Measurements from ENCODE around the gene BIN2. TPM values are rescaled to one million over a fixed set of nuclear protein-coding genes. Genes with fewer than 3 reads are reported as not detected.
A peak's percentile ranks its signal among the peaks of the same experiment; 100 is the strongest.
"Not testable (repeated sequence)": the region's sequence is repeated elsewhere in the genome, so short reads cannot be mapped to it uniquely, and the experiment has no call there.

Gene BIN2
- total RNA-seq, 2 experiments from 2014 or later: 0.88 to 14.7 TPM

GRCh38 chr12:51318846-51319599 lies 5.0 kb downstream of the BIN2 start:
- Histone ChIP-seq H4K20me1 (ENCODE audit: insufficient read depth, low read length) (no peaks in the 10 kb centered on the region), H3K79me2 (ENCODE audit: insufficient read depth, low read depth, low read length) (no peaks in the 10 kb centered on the region), H3K36me3 (ENCODE audit: insufficient read depth, low read length) (no peaks in the 10 kb centered on the region), H3K27ac (ENCODE audit: low read depth, low read length, poor library complexity, severe bottlenecking) (peak overlapping the region; percentile 9), H3K4me3 (ENCODE audit: low read depth, low read length, poor library complexity, severe bottlenecking) (peak overlapping the region; percentile 7), H3K4me1 (ENCODE audit: insufficient read depth, low read length, poor library complexity, severe bottlenecking) (peaks cover 57% of the 10 kb centered on the region), H2AFZ (ENCODE audit: low read length) (peak overlapping the region; percentile 19; the same call in 1 of the 2 replicates), H3K9me2 (ENCODE audit: insufficient read depth, low read length) (no peaks in the 10 kb centered on the region), H3K4me2 (ENCODE audit: low read length) (peak overlapping the region; percentile 48), H3K9me3 (ENCODE audit: low read length) (no peaks in the 10 kb centered on the region)
- intact Hi-C loops (cut with micrococcal nuclease; ENCODE audit: unreplicated experiment): no loop called here
- POLR2A ChIA-PET: interaction anchor here (0.6 to 2.2 kb wide), 8 partner anchors 13 to 217 kb away, joined by 3 to 5 read pairs (median 4); partner anchors contain the start of gene DAZAP2
- BruUV-seq (replicated peaks): no TSS peak
- peak; percentile 41 for DNase-seq (ENCODE audit: low spot score)
- CTCF ChIA-PET (ENCODE audit: unreplicated experiment): interaction anchor here (1.1 kb wide), 1 partner anchor 21 kb away, joined by 3 read pairs; no protein-coding TSS in a partner anchor
- TF ChIP-seq EZH2phosphoT487 (IDR thresholded peaks at IDR 0.05; ENCODE audit: borderline replicate concordance, low read depth, low read length) (no peak), CTCF (conservative IDR thresholded peaks at IDR 0.05; ENCODE audit: low read length) (no peak)

- intact Hi-C loops (cut with micrococcal nuclease; ENCODE audit: unreplicated experiment); H3K79me2 ChIP-seq (ENCODE audit: insufficient read depth, low read depth, low read length); H3K36me3 ChIP-seq (ENCODE audit: insufficient read depth, low read length); H3K27ac ChIP-seq (ENCODE audit: low read depth, low read length, poor library complexity, severe bottlenecking); BruUV-seq (replicated peaks); H3K9me3 ChIP-seq (ENCODE audit: low read length); H4K20me1 ChIP-seq (ENCODE audit: insufficient read depth, low read length); H3K4me3 ChIP-seq (ENCODE audit: low read depth, low read length, poor library complexity, severe bottlenecking); DNase-seq (ENCODE audit: low spot score); H3K9me2 ChIP-seq (ENCODE audit: insufficient read depth, low read length): not testable (repeated sequence)
- peak overlapping the region; percentile 19; the same call in 1 of the 2 replicates for H2AFZ ChIP-seq (ENCODE audit: low read length)
- ChIA-PET CTCF (ENCODE audit: unreplicated experiment) (interaction anchor here (1.1 kb wide), 1 partner anchor 22 kb away, joined by 3 read pairs; no protein-coding TSS in a partner anchor), POLR2A (interaction anchor here (0.6 to 2.2 kb wide), 7 partner anchors 12 to 703 kb away, joined by 3 to 5 read pairs (median 4); partner anchors contain the start of gene DAZAP2)
- H3K4me1 ChIP-seq (ENCODE audit: insufficient read depth, low read length, poor library complexity, severe bottlenecking): peaks cover 49% of the 10 kb centered on the region
- H3K4me2 ChIP-seq (ENCODE audit: low read length): peak overlapping the region; percentile 48; the same call in 1 of the 2 replicates
Measured at GRCh38 chr12:51318057-51318806, 5.7 kb downstream of the BIN2 start.

- Histone ChIP-seq H3K27ac (ENCODE audit: low read depth, low read length, poor library complexity, severe bottlenecking) (no peak overlapping the region), H3K36me3 (ENCODE audit: insufficient read depth, low read length) (no peaks in the 10 kb centered on the region), H3K9me3 (ENCODE audit: low read length) (no peaks in the 10 kb centered on the region), H3K4me2 (ENCODE audit: low read length) (no peak overlapping the region), H3K9me2 (ENCODE audit: insufficient read depth, low read length) (no peaks in the 10 kb centered on the region), H2AFZ (ENCODE audit: low read length) (no peak overlapping the region), H4K20me1 (ENCODE audit: insufficient read depth, low read length) (no peaks in the 10 kb centered on the region), H3K4me1 (ENCODE audit: insufficient read depth, low read length, poor library complexity, severe bottlenecking) (no peaks in the 10 kb centered on the region), H3K79me2 (ENCODE audit: insufficient read depth, low read depth, low read length) (no peaks in the 10 kb centered on the region), H3K4me3 (ENCODE audit: low read depth, low read length, poor library complexity, severe bottlenecking) (no peak overlapping the region)
- BruUV-seq (replicated peaks): no TSS peak
- POLR2A ChIA-PET: no interaction called here
- TF ChIP-seq EZH2phosphoT487 (IDR thresholded peaks at IDR 0.05; ENCODE audit: borderline replicate concordance, low read depth, low read length): no peak
- no peak for TF ChIP-seq CTCF (conservative IDR thresholded peaks at IDR 0.05; ENCODE audit: low read length)
- no peak for DNase-seq (ENCODE audit: low spot score)
- CTCF ChIA-PET (ENCODE audit: unreplicated experiment): no interaction called here
- intact Hi-C loops (cut with micrococcal nuclease; ENCODE audit: unreplicated experiment): no loop called here
Measured at GRCh38 chr12:51311389-51311788, 12.6 kb downstream of the BIN2 start.
